IMR-90 (cell line): Measurements from ENCODE around the gene SLC39A3.

Source experiments
- BHLHE40 ChIP-seq: fragments of 150-350 bp; IDR thresholded peaks from 2 replicates; pipeline ENCODE4 v1.6.1; 2016; ENCODE audit warnings: mild to moderate bottlenecking, low read depth, low read length
- FOS ChIP-seq: fragments of 150-350 bp; IDR thresholded peaks from 2 replicates; pipeline ENCODE4 v1.6.1; 2016; ENCODE audit warnings: low read depth, low read length
- MAFK ChIP-seq: IDR thresholded peaks from 2 replicates; pipeline ENCODE4 v1.6.1; 2012; ENCODE audit warnings: low read depth, low read length, improper control_type of control experiment
- MAZ ChIP-seq: IDR thresholded peaks from 2 replicates; pipeline ENCODE4 v1.6.1; 2012; ENCODE audit warnings: low read depth, mild to moderate bottlenecking, low read length, improper control_type of control experiment, moderate library complexity, borderline replicate concordance
- MXI1 ChIP-seq: IDR thresholded peaks from 2 replicates; pipeline ENCODE4 v1.6.1; 2012; ENCODE audit warnings: low read depth, mild to moderate bottlenecking, low read length, moderate library complexity, borderline replicate concordance
- POLR2A ChIP-seq: IDR thresholded peaks from 2 replicates; pipeline ENCODE4 v1.6.1; 2012; ENCODE audit warnings: mild to moderate bottlenecking, low read depth, low read length
- TF ChIP-seq, protein P1 (sequence below): conservative IDR thresholded peaks from 2 replicates; pipeline ENCODE4 v1.5.1; 2012; ENCODE audit warnings: mild to moderate bottlenecking, low read depth, low read length, improper control_type of control experiment

DNA sequence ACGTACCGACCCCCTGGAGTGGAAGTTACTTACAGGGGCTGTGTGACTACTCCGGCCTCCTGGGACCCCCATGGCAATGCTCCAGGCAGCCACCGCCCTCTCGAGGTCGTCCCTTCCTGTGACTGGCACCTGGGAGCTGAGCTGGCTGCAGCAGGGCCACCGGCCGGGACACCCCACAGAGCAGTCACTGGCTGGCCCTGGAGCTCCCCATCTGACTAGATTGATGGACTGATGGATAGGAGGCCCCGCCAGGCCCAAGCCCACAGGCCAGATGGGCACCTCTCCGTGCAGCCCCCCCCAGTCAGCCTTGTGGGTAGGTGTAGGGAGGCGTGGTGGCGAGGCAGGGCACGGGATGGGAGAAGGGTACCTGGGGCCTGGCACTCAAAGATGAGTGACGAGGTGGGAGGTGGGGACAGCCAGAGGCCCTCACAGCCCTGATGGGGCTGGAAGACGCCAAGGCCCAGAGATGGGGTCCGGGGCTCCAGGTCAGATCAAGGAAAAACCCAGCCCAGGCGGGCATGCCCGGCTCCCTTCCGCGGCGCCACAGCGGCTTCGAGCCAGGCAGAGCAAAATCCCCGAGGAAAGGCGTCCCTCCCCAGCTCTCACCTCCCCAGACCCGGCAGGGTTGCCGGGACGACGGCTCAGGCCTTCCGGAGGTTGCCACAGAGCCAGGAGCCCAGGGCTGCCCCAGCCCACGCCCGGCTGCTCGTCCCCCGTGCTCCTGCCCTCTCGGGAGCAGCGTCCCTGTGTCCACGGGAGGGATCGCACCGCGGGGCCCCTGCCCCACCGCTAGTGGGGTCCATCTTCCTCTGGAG, 8.4 kb downstream of the SLC39A3 start:
- TF ChIP-seq, protein P1, sequence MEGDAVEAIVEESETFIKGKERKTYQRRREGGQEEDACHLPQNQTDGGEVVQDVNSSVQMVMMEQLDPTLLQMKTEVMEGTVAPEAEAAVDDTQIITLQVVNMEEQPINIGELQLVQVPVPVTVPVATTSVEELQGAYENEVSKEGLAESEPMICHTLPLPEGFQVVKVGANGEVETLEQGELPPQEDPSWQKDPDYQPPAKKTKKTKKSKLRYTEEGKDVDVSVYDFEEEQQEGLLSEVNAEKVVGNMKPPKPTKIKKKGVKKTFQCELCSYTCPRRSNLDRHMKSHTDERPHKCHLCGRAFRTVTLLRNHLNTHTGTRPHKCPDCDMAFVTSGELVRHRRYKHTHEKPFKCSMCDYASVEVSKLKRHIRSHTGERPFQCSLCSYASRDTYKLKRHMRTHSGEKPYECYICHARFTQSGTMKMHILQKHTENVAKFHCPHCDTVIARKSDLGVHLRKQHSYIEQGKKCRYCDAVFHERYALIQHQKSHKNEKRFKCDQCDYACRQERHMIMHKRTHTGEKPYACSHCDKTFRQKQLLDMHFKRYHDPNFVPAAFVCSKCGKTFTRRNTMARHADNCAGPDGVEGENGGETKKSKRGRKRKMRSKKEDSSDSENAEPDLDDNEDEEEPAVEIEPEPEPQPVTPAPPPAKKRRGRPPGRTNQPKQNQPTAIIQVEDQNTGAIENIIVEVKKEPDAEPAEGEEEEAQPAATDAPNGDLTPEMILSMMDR, result no peak
- TF ChIP-seq MXI1, result no peak
- no peak for TF ChIP-seq POLR2A
- TF ChIP-seq MAFK, result no peak
- no peak for TF ChIP-seq FOS
- no peak for TF ChIP-seq BHLHE40
- no peak for TF ChIP-seq MAZ
